GM12892 (cell line): ENCODE measurements around the gene HJURP.

Experiments used
- DNase-seq: peaks from one replicate; pipeline ENCODE4 v3.0.0; 2011; ENCODE audit not compliant: insufficient read length
- FAIRE-seq: peaks from 2 replicates; lab custom pipeline; 2011; peaks lifted over from hg19 to GRCh38; lab: Jason Lieb, UNC
- POLR2A ChIP-seq: IDR thresholded peaks from 2 replicates; pipeline ENCODE4 v1.6.1; 2011; ENCODE audit warnings: low read depth, low read length, control low read depth
- POLR2AphosphoS5 ChIP-seq: IDR thresholded peaks from 2 replicates; pipeline ENCODE4 v1.6.1; 2011; ENCODE audit warnings: low read depth, low read length, control low read depth
- TAF1 ChIP-seq: IDR thresholded peaks from 2 replicates; pipeline ENCODE4 v1.6.1; 2011; ENCODE audit warnings: low read depth, mild to moderate bottlenecking, control low read depth, low read length, borderline replicate concordance

HJURP gene

DNA sequence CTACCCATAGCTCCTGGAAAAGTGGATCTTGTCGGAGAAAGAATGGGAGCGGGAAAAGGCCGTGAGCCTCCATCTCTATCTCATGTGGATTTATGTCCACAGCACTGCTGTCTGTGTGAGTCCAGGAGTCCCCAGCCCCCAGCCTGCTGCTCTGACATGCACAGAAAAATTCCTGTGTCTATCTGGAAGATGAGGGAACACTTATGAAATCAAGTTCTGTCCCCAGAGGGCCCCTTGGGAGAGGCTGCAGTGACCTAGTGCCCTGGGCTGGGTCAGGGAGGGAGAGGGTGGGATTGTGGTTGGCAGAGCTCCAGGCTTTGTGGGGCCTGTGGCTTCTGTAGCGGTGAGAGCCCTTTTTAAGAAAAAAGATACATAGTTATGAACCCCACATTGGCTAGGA lies 37.6 kb downstream of the HJURP start:
- FAIRE-seq (no peak), DNase-seq (no peak)
- no peak for TF ChIP-seq TAF1
- no peak for TF ChIP-seq POLR2AphosphoS5
- TF ChIP-seq POLR2A: no peak

DNA sequence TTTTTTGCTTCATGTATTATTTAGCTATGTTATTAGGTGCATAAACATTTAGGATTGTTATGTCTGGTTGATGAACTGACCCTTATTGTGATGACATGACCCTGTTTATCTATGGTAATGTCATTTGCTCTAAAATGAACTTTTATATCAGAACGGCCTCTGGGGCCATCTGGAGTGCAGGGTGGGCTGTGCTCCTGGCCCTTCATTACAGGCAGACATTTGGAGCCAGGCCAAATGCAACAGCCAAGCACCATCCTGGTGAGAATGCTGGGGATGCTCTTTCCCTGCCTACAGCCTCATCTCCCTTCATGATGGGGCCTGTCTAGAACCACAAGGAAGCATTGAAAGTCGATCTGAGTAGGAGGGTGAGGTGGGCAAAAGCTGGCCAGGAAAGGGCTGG lies 38.0 kb downstream of the HJURP start:
- TF ChIP-seq POLR2AphosphoS5 (no peak), POLR2A (no peak), TAF1 (no peak)
- DNase-seq: no peak
- FAIRE-seq: no peak

DNA sequence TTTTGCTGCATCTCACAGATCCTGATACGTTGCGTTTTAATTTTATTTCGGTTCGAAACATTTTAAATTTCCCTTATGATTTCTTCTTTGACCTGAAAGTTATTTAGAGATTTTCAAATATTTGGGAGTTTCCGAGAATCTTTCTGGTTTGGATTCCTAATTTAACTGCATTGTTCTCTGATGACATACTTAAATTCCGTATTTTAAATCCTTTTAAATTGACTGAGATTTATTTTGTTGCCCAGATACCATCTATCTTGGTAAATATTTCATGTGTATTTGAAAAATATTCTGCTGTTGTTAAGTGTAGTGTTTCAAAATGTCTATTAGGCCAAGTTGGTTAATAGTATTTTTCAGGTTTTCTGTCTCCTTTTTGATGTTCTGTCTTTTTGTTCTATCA lies 38.5 kb downstream of the HJURP start:
- DNase-seq: no peak
- FAIRE-seq: no peak

DNA sequence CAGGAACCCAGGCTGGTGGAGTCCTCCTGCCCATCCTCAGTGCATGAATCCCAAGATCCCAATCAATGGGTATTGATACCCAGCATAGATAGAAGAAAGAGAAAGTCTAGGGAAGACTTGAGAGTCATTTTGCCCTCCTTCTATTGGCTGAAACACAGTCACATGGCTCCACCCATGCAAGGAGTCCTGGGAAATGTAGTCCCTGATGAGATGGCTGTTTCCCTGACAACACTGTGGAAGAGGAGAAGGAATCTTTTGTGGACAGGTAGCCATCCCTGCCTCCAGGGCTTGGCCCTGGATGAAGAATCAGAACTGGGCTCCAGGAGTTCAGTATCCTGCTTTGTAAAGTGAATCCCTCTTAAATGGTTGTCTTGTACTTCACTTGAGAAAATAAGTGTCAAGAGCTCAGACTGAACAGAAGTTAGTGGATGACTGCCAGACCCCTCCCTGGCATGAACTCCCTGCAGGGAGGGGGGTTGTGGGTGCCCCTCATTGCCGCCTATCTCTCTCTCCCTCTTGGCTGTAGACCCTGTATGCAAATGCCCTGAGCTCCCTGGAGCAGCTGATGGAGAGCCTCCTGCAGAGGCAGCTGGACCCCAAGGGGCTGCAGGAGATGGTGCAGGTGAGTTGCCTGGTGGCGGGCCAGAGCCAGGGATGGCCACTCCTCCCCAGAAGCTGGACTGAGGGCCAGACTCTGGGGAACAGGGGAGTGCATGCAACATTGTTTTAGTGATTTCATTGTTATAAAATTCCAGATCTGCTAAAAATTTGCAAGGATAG lies 40.1 kb downstream of the HJURP start:
- DNase-seq (no peak), FAIRE-seq (no peak)

More for the DNA sequence above, 38.5 kb downstream of the HJURP start:
- TF ChIP-seq TAF1 (no peak), POLR2A (no peak), POLR2AphosphoS5 (no peak)

DNA sequence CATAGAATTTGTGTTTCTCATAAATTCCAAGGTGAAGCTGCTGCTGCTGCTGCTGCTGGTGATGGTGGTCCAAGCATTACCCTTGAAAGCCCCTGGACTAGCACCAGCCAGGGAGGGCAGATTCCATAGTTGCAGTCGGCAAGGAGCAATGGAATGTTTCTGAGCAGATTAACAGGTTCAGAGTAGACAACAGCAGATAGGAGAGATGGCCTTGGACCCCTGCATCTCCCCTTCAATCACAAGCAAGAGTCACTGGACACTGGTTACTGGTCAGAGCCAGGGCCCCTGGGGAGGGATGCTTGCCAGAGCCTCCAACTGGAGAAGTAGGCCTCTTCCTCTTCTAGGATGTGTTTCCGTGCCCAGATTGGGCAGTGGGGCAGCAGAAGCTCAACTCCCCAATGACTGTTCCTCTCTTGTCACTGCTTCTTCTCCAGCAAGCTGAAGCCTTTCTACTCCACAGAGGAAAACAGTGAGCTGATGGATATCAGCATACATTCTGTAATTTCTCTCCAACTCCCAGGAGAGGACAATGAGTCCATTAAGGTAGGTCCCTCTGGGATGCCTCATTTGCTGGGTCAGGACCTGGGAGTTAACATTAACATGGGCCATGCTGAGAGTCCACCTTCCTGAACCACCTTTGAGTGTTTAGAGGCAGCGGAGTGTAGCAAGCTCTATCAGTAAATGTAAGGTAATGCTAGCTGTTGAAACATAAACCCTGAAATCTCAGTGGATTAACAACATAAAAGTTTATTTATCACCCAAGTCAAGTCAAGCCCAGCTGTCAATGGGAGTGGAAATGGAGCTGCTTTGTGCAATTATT lies 40.9 kb downstream of the HJURP start:
- no peak for DNase-seq
- FAIRE-seq: no peak
- TF ChIP-seq POLR2A (no peak), POLR2AphosphoS5 (no peak), TAF1 (no peak)

More for the DNA sequence above, 40.1 kb downstream of the HJURP start:
- TF ChIP-seq TAF1 (no peak), POLR2A (no peak), POLR2AphosphoS5 (no peak)

DNA sequence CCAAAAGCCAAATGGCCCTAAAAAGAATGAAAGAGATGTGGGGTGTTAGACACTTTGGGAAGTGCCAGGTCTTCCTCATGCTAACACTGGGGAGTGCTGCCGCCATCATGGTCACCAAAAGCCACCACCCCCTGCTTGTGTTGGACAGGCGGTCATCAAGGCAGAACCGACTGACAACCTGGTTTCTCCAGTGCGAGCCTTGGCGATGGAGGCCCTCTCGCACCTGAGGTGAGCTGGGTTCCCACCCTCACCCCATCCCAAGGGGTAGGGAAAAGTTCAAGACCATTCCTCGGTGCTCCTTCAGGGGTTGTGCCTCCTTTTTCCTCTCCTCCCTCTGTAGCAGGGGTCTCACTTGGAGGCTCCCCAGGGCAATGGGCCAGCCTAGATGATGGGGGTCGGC lies 42.6 kb downstream of the HJURP start:
- TF ChIP-seq POLR2A: no peak
- no peak for TF ChIP-seq POLR2AphosphoS5
- TF ChIP-seq TAF1: no peak
- DNase-seq (no peak), FAIRE-seq (no peak)

DNA sequence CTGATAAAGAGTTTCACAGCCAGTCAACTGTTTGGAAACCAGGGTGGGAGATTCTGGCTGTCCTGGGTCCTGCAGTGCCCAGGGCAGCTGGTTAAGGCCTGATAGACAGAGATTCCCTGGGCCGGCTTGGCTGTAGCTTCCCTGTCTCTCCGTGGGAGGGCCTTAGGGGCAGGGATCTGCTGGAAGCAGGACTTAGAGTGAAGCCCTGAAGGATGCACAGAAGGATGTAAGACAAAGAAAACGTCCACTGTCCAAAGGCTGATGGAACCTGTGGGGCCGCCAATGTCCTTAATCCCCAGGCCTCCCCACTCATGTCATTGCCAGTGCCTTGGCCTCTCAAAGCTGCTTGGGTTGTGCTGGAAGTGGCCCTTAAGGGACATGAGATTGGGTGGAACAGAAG lies 43.2 kb downstream of the HJURP start:
- DNase-seq: no peak
- FAIRE-seq: no peak
- no peak for TF ChIP-seq POLR2A
- TF ChIP-seq POLR2AphosphoS5: no peak
- TF ChIP-seq TAF1: no peak

DNA sequence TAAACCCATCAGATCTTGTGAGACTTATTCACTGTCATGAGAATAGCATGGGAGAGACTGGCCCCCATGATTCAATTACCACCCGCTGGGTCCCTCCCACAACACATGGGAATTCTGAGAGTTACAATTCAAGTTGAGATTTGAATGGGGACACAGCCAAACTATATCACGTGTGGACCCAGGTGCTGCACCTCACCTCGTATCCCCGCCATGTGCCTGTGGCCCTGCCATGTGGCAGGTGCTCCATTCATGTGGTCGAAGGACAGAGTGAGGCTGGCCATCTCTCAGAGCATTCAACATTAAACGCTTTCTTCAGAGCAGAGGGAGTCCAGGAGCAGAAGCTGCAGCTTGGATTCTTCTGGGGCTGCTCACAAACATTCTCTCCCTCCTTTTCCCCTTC lies 44.0 kb downstream of the HJURP start:
- DNase-seq (no peak), FAIRE-seq (no peak)
- TF ChIP-seq POLR2A (no peak), POLR2AphosphoS5 (no peak), TAF1 (no peak)

DNA sequence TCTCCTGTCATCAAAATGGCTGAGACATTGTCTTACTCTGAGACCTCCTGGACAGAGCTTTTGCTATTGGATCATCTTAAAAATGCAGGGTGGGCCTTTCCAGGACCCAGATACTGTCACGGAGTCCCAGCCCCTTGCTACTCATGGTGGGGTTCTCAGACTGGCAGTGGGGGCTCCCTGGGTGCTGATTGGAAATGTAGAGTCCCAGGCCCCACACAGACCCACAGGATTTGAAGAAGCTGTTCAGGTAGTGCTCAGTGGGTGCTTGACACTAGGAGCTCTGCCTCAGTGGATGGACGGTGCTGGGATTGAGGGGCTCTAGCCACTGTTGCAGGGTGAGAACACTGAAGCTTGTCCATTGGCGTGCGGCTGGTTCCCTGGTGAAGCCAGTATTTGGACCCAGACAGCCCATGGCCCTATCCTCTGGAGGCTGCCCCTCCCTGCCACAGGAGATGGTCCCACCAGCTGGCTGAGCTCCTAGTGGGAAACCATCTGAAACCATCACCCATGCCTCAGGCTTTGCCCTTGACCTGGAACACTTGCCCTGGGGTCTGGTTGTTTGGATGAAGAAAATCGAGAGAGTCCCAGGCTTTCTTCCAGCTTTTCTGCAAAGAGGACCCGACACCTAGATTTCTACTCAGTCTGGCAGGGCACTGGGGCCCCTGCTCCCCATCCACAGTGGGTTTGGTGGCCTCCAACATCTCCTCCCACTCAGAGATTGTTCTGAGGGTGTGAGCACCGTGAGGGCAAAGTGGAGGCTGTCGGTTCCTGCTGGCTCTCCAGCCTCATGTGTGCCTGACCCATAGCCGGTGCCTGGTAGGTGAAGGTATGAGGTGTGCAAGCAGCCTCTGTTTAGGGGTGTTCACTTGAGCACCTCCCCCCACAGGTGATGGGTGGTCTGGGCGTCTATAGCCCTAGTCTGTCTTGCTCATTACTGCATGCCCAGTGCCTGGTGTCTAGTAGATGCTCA lies 46.1 kb downstream of the HJURP start:
- FAIRE-seq: no peak
- no peak for TF ChIP-seq TAF1
- TF ChIP-seq POLR2AphosphoS5: no peak
- TF ChIP-seq POLR2A: no peak

DNA sequence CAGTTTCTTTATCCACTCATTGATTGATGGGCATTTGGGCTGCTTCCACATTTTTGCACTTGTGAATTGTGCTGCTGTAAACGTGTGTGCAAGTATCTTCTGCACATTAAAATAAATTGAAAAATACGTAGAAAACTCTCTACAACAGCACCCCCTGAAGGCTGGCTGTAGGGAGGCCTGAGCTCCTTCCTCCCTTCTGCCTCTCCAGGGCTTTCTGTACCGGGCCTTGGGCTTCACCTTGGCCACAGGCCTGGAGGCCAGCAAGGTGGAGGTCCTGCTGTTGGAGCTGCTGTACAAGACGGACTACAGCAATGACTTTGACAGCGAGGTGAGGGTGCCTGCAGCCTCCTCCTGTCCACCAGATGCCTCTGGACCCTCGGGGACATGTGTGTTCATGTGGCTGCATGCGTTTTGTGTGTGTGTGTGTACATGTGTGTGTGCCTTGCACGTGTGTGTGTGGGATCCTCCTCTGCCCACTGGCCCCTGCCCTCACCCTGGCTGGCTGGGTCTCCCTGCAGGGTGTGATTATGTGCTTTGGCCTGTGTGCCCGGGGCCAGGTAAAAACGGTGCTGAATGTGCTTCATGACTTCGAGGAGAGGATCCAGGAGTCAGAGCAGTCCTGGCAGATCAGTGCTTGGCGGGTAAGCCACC lies 47.0 kb downstream of the HJURP start:
- DNase-seq (no peak), FAIRE-seq (no peak)
- TF ChIP-seq TAF1 (no peak), POLR2AphosphoS5 (no peak), POLR2A (no peak)

More for the DNA sequence above, 46.1 kb downstream of the HJURP start:
- DNase-seq: no peak
